ENCODE measurements around the gene LLPH.
A peak's percentile ranks its signal among the peaks of the same experiment; 100 is the strongest.

- TF ChIP-seq POLR2A (IDR thresholded peaks at IDR 0.05; ENCODE audit: borderline replicate concordance, extremely low read depth, insufficient read depth, insufficient read length) (no peak), POLR2AphosphoS5 (IDR thresholded peaks at IDR 0.05; ENCODE audit: low read depth, low read length) (peak; percentile 41; the same call in 1 of the 2 replicates), CTCF (IDR thresholded peaks at IDR 0.05 in 2 of 3, conservative IDR thresholded peaks at IDR 0.05 in 1 of 3; ENCODE audit: borderline replicate concordance in 1 of 3, insufficient read depth in 1 of 3, low read depth in 2 of 3, low read length in 2 of 3) (no peak), JUND (IDR thresholded peaks at IDR 0.05) (peak; percentile 57; the same call in 1 of the 2 replicates), SRF (IDR thresholded peaks at IDR 0.05; ENCODE audit: low read depth) (peak; percentile 55; the same call in 1 of the 2 replicates), ELF1 (IDR thresholded peaks at IDR 0.05; ENCODE audit: borderline replicate concordance, low read depth) (no peak), EZH2phosphoT487 (IDR thresholded peaks at IDR 0.05; ENCODE audit: borderline replicate concordance) (no peak), SP1 (IDR thresholded peaks at IDR 0.05; ENCODE audit: low read depth) (peak; percentile 35), ZFX (IDR thresholded peaks at IDR 0.05) (no peak), ZNF274 (IDR thresholded peaks at IDR 0.05; ENCODE audit: low read depth, low read length) (no peak), EZH2 (IDR thresholded peaks at IDR 0.05) (no peak), MAX (IDR thresholded peaks at IDR 0.05) (0 out of 2 replicates have a peak, but pooled peaks have one; percentile 35)
These were observed 1.9 kb upstream of the LLPH start for GRCh38 chr12:66132408-66132807.

All from HCT116 (cell line).